ENCODE data around the gene BRD9.
"Not testable (repeated sequence)": the region's sequence is repeated elsewhere in the genome, so short reads cannot be mapped to it uniquely, and the experiment has no call there.

Gene BRD9

DNA sequence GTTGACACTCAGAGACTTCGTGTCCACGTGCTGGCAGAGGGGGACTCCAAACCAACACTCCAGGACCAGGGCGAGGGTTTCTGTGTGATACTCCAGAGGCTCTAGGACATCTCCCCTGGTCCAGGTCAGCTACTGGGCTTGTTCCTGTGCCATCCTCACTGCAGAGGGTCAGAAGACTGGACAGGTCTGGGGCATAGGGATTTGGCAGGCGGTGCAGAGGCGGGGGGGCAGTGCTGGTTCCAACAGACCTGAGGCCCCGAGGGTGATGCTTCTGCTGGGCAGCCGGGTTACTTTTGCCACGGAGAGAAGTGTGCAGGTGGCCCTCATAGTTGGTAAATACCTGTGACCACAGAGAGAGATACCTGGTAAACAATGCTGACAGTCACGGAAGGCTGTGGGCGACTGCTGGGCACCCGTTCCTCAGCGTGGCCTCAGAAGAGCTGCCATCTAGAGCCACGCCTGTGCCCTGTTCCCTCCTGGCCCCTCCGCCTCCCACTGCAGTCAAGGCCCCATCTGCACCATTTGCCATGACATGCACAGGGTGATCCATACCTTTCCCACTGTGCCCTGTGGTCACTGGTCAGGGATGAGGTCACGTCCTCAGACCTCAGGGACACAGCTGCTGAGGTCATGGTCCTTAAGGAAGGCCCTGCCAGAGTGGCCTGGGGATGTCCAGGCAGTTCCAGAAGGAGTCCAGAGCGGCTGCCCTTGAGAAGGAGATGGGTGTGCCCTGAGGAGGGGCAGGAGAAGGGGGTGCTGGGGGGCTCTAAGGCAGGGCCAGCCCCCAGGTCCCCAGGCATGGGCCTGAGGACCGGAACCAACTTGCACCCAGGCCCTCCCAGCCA lies 30.1 kb upstream of the BRD9 start:
- DNase-seq (ENCODE audit: low read depth) = no peak

DNA sequence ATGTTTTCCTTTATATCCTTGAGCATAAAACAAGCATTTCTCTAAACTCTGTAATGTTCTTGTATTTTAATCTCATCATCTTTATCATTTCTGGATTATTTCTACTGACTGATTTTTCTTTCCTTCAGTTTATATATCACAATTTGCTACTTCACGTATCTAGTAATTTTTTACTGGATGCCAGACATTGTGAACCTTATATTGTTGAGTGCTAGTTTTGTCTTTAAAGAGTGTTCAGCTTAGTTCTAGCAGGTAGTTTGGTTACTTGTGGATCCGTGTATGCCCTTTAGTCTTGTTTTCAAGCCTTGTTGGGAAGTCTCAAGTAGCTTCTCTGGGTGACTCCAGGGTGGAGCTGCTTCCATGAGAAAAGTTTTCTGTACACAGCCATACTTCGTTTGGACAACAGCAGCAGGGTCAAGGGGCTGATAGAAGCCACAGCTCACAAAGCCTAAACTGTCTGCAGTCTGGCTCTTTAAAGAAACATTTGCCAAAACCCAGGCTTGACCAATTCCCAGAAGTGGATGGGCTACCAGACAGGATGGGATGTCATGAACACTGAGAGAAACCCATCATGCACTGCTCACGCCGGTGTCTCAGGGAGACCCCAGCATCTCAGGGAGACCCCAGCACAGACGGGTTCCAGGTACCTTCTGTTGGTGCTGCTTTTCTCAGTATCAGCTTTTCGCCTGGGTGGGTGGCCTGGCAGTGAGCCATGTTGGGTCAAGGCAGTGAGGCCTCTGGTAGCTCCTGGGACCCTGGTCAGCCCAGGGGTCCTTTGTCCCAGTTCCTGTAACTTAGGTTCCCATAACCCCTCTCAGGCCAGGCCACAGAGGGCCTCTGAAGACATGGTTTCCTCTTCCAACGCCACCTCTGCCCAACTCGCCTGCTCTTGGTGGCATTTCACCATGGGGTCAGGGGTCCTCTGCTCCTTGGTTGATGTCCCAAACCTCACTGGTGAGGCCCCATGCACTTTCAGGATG lies 29.1 kb upstream of the BRD9 start:
- no peak for DNase-seq (ENCODE audit: low read depth)

- no peak for DNase-seq (ENCODE audit: low read depth)
Measured at GRCh38 chr5:920321-920720, 27.7 kb upstream of the BRD9 start.

DNA sequence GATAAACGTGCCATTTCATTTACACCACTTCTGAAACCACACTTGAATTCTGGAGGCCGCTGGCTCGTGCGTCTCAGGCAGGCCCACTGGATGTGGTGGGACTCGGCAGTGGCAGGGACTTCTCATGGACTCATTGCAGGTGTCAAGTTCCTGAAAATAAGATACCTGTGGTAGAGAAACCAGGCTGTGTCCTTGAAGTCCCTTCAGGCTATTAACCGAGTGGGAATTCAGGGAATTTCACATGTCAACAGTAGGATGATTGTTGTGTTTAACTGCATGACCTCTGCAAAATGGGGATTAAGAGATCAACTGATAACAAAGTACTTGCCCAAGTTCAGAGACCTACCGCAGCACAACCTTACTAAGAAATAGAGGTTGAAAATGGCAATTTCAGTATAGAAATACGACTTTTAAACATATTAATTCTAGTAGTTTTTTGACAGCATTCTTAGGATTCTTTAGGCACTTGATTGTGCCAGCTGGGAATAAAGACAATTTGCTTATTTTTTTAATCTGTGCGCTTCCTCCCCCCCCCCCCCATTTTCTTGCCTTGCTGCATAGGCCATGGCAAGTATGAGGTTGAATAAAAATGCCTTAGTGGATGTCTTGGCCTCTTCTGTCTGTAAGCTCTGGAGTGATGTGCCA lies 26.9 kb upstream of the BRD9 start:
- no peak for DNase-seq (ENCODE audit: low read depth)

DNA sequence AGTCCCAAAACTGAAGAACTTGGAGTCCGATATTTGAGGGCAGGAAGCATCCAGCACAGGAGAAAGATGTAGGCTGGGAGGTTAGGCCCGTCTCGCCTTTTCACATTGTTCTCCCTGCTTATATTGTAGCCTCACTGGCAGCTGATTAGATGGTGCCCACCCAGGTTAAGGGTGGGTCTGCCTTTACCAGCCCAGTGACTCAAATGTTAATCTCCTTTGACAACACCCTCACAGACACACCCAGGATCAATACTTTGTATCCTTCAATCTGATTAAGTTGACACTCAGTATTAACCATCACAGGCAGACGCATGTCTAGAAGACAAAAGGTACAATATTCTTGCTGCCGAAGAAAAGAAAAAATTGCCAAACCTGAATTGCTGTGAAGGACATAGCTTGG lies 26.1 kb upstream of the BRD9 start:
- DNase-seq (ENCODE audit: low read depth) = not testable (repeated sequence)

- DNase-seq (ENCODE audit: low read depth) = no peak
Measured at GRCh38 chr5:916441-917293, 24.1 kb upstream of the BRD9 start.

DNA sequence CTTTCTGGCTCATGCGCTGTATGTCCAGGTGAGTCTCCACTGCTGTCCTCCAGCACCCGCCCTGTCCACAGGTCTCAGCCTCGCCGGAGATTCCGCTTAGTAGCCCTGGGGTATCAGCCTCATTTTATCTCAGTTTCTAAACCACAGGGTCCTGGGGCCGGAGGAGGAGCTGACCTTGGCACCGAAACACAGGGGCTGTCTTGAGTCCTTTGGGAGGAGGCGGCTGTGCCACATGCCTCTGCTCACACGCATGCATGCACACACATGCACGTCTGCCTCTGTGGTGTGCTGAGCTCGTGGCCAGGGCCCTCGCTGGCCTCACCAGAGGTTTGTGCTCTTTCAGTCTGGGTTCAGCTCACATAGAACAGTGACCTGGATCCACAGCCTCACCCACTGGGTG lies 23.3 kb upstream of the BRD9 start:
- no peak for DNase-seq (ENCODE audit: low read depth)

DNA sequence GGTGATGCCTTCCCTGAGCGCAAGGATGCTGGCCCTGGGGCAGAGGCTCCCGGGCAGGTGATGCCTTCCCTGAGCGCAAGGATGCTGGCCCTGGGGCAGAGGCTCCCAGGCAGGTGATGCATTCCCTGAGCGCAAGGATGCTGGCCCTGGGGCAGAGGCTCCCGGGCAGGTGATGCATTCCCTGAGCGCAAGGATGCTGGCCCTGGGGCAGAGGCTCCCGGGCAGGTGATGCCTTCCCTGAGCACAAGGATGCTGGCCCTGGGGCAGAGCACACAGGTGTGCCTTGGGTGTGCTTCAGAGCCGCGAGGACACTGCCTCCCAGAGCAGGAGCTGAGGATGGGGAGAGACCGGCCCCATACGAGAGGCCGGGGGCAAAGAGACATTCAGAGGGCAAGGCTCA lies 22.7 kb upstream of the BRD9 start:
- not testable (repeated sequence) for DNase-seq (ENCODE audit: low read depth)

- DNase-seq (ENCODE audit: low read depth) = no peak
Measured at GRCh38 chr5:914612-915011, 22.0 kb upstream of the BRD9 start.

- no peak for DNase-seq (ENCODE audit: low read depth)
Measured at GRCh38 chr5:914174-914573, 21.6 kb upstream of the BRD9 start.

GRCh38 chr5:912280-913091 lies 19.9 kb upstream of the BRD9 start:
- DNase-seq (ENCODE audit: low read depth) = peak; percentile 38

- DNase-seq (ENCODE audit: low read depth) = no peak
Measured at GRCh38 chr5:911601-912000, 19.0 kb upstream of the BRD9 start.

DNA sequence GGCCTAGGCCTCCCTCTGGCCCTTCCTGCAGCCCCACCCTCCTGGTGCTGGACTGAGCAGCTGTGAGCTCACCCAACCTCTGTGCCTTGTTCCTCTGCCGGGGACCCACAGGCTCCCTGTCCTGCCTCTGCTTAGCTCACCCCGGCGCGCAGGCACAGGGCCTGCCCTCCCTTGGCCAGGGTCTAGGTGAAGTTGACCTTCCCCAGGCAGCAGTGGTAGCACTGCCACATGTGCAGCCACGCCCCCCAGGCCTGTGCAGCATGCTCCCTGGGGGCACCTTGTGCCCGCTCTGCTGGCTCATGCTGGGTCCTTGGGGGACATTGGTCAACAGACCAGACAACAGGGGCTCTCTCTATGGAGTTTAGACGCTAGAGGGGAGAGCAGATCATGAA lies 18.2 kb upstream of the BRD9 start:
- DNase-seq (ENCODE audit: low read depth) = no peak

GRCh38 chr5:909994-910768 lies 17.6 kb upstream of the BRD9 start:
- DNase-seq (ENCODE audit: low read depth) = no peak

DNA sequence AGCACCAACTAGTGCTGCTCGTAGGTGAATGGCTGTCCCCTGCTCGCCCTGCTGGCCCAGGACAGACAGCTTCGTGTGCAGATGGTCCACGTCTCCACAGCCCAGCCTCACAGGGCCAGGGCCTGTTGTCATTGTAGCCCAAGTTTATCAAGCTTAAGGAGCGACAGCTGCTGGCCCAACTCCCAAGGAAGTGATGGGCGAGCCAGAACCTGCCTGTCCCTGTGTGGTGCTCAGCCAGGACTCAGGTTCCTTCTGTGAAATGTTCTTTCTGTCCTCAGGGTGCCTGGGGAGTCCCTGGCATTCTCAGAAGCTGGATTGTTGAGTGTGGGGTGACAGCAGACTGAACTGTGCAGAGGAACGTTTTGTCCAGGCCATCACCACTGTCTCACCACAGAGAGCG lies 16.5 kb upstream of the BRD9 start:
- DNase-seq (ENCODE audit: low read depth) = no peak

- DNase-seq (ENCODE audit: low read depth) = no peak
Measured at GRCh38 chr5:908172-908571, 15.6 kb upstream of the BRD9 start.

DNA sequence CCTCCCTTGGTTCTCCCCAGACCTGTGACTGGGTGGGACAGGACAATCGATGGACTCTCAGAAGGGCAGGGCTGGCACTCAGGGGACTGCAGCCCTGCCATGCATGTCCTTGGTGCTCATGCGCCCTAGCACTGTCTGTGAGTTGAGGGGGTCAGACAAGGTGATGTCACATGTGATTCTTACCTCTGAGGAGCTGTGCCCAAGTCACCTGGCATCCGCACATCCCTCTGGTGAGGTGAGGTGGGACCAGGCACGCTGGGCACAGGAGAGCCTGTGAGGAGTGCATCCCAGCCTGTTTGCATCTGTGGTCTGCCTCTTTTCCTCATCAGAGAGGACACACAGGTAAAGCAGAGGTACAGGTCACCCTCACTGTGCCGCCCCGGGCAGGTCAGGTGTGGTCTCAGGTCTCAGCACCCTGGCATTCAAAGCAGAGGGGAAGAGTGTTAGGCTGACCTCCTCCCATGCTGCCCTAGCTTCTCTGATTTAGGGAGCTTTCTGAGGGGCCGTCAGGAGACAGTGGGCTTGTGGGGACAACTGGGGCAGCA lies 14.8 kb upstream of the BRD9 start:
- DNase-seq (ENCODE audit: low read depth) = no peak

DNA sequence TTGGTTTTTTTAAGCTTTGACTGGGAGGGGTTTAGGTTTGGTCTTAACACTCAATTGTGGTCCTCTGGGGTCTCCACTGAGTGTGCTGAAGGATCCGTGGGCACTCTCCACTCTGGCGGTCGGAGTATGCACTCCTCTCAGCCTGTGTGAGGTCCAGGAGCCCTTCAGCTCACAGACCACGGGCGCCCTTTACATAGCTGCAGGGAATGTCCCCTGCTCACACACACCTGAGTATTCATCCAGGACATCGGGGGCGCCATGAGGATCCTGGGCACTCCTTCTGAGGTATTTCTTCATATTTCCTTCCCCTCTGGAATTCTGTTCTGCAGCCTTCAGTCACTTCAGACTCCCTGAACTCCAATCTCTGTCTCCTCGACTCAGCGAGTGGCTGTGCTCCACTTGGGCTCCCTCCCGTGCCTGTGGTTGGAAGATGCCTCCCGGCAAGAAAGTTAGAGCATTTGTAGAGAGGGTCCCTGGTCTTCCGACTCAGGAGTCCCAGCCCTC lies 12.6 kb upstream of the BRD9 start:
- DNase-seq (ENCODE audit: low read depth) = no peak

- DNase-seq (ENCODE audit: low read depth) = no peak
Measured at GRCh38 chr5:903756-904096, 11.1 kb upstream of the BRD9 start.
